ENCODE data around the gene CPNE8. TPM values are rescaled to one million over a fixed set of nuclear protein-coding genes. Genes with fewer than 3 reads are reported as not detected.

Gene CPNE8
- total RNA-seq, 1 experiment from 2014 or later, result not detected

DNA sequence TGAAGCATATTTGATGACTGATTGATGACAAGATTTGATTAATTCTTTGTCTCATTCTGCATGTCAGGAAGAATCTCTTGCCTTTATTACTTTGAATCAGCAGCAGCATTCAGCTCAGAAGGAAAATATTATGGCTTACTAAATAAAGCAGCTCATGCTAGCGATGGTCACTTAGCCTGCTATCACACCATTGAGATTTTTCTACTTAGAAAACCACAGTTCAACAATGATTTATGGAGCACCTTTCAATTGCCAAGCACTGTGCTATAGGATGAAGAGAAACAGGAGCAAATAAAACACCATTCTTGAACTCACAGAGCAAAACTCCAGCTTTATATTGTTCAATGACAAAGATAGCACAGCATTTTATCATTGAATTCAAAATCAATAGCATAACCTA lies 197.7 kb downstream of the CPNE8 start:
- no peak overlapping the region for H3K9ac ChIP-seq (ENCODE audit: low read length)
- DNase-seq, result no peak
- H3K79me2 ChIP-seq (ENCODE audit: low read length), result no peaks in the 10 kb centered on the region
- no peaks in the 10 kb centered on the region for H3K27me3 ChIP-seq (ENCODE audit: low read length)
- no peak overlapping the region for H3K27ac ChIP-seq (ENCODE audit: low read length)
- H3K4me2 ChIP-seq (ENCODE audit: low read depth, low read length, poor library complexity, severe bottlenecking), result no peak overlapping the region
- H2AFZ ChIP-seq (ENCODE audit: low read length), result no peak overlapping the region
- H3K9me2 ChIP-seq (replicated peaks; ENCODE audit: insufficient read depth, low read length), result no peaks in the 10 kb centered on the region
- H4K20me1 ChIP-seq (ENCODE audit: insufficient read depth, low read depth, low read length), result no peaks in the 10 kb centered on the region
- H3K4me1 ChIP-seq (ENCODE audit: low read length), result no peaks in the 10 kb centered on the region
- H3K9me3 ChIP-seq (ENCODE audit: low read length), result peaks cover 10% of the 10 kb centered on the region; the same call in 1 of the 2 replicates
- H3K4me3 ChIP-seq (ENCODE audit: low read length), result no peak overlapping the region
- no peaks in the 10 kb centered on the region for H3K36me3 ChIP-seq (ENCODE audit: insufficient read depth, low read length)

DNA sequence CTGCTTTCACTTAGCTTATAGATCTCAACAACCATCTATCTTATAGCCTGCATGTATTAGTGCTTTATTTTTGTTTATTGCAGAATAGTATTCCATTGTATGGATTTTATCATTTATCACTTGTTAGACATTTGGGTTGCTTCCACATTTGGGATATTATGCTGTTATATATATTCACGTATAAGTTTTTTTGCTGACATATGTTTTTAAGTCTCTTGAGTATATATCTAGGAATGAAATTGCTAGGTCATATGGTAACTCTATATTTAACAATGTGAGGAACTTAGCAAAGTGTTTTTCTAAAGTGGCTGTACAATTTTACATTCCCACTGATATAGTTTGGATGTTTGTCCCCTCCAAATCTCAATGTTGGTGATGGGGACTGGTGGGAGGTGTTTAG lies 208.1 kb downstream of the CPNE8 start:
- no peak for DNase-seq
- H3K4me3 ChIP-seq (ENCODE audit: low read length), result no peak overlapping the region
- H3K4me1 ChIP-seq (ENCODE audit: low read length), result no peaks in the 10 kb centered on the region
- H2AFZ ChIP-seq (ENCODE audit: low read length), result no peak overlapping the region
- H3K36me3 ChIP-seq (ENCODE audit: insufficient read depth, low read length), result no peaks in the 10 kb centered on the region
- no peaks in the 10 kb centered on the region for H3K79me2 ChIP-seq (ENCODE audit: low read length)
- H3K27ac ChIP-seq (ENCODE audit: low read length), result no peak overlapping the region
- H3K9ac ChIP-seq (ENCODE audit: low read length), result no peak overlapping the region
- no peaks in the 10 kb centered on the region for H3K27me3 ChIP-seq (ENCODE audit: low read length)
- no peaks in the 10 kb centered on the region for H4K20me1 ChIP-seq (ENCODE audit: insufficient read depth, low read depth, low read length)
- no peaks in the 10 kb centered on the region for H3K9me2 ChIP-seq (replicated peaks; ENCODE audit: insufficient read depth, low read length)
- H3K4me2 ChIP-seq (ENCODE audit: low read depth, low read length, poor library complexity, severe bottlenecking), result no peak overlapping the region
- peaks cover 23% of the 10 kb centered on the region for H3K9me3 ChIP-seq (ENCODE audit: low read length)

DNA sequence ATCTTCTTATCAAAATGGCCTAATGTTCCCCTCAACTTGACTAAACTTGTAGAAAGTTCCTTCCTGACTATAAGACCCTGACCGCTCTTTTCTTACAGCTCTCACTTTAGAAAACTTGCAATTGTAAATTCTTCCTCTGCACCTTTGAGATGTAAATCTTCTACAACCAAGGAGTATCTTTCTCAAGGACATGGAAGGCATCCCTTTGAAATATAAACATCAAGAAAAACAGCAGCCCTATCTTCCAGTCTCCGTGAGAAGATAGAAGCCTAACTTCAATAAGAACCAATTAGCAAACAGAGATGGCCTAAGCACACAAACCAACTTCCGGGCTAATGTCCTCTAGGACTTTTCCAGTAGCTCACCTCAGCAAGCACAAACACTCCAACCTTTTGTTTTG lies 210.3 kb downstream of the CPNE8 start:
- no peaks in the 10 kb centered on the region for H3K36me3 ChIP-seq (ENCODE audit: insufficient read depth, low read length)
- no peaks in the 10 kb centered on the region for H3K4me1 ChIP-seq (ENCODE audit: low read length)
- no peaks in the 10 kb centered on the region for H3K27me3 ChIP-seq (ENCODE audit: low read length)
- no peak overlapping the region for H2AFZ ChIP-seq (ENCODE audit: low read length)
- H3K27ac ChIP-seq (ENCODE audit: low read length), result no peak overlapping the region
- H3K4me2 ChIP-seq (ENCODE audit: low read depth, low read length, poor library complexity, severe bottlenecking), result no peak overlapping the region
- no peaks in the 10 kb centered on the region for H3K9me2 ChIP-seq (replicated peaks; ENCODE audit: insufficient read depth, low read length)
- no peak overlapping the region for H3K9ac ChIP-seq (ENCODE audit: low read length)
- H3K79me2 ChIP-seq (ENCODE audit: low read length), result no peaks in the 10 kb centered on the region
- H3K9me3 ChIP-seq (ENCODE audit: low read length), result peaks cover 20% of the 10 kb centered on the region
- no peak overlapping the region for H3K4me3 ChIP-seq (ENCODE audit: low read length)
- DNase-seq, result no peak
- no peaks in the 10 kb centered on the region for H4K20me1 ChIP-seq (ENCODE audit: insufficient read depth, low read depth, low read length)

DNA sequence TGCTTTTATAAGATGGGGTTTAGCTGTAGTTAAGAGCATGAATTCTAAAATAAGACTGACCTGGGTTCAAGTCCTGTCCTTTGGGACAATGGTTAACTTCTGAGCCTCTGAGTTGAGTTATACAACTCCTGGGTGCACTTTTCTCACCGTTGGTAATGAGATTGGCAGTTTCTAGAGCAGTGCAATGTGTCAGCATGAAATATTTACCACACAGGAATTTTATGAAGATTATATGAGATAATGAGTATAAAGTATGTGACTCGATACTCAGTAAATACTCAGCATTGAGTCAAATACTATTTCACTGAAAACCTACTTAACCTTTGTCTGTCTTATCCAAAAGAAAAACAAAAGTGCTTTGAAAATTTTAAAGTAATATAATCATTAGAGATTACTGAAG lies 214.2 kb downstream of the CPNE8 start:
- H3K9ac ChIP-seq (ENCODE audit: low read length), result no peak overlapping the region
- H4K20me1 ChIP-seq (ENCODE audit: insufficient read depth, low read depth, low read length), result no peaks in the 10 kb centered on the region
- no peaks in the 10 kb centered on the region for H3K79me2 ChIP-seq (ENCODE audit: low read length)
- peaks cover 12% of the 10 kb centered on the region; the same call in 1 of the 2 replicates for H3K9me3 ChIP-seq (ENCODE audit: low read length)
- H3K4me2 ChIP-seq (ENCODE audit: low read depth, low read length, poor library complexity, severe bottlenecking), result no peak overlapping the region
- no peak overlapping the region for H2AFZ ChIP-seq (ENCODE audit: low read length)
- no peaks in the 10 kb centered on the region for H3K27me3 ChIP-seq (ENCODE audit: low read length)
- no peaks in the 10 kb centered on the region for H3K36me3 ChIP-seq (ENCODE audit: insufficient read depth, low read length)
- no peaks in the 10 kb centered on the region for H3K9me2 ChIP-seq (replicated peaks; ENCODE audit: insufficient read depth, low read length)
- no peak overlapping the region for H3K4me3 ChIP-seq (ENCODE audit: low read length)
- H3K27ac ChIP-seq (ENCODE audit: low read length), result no peak overlapping the region
- no peak for DNase-seq
- no peaks in the 10 kb centered on the region for H3K4me1 ChIP-seq (ENCODE audit: low read length)

DNA sequence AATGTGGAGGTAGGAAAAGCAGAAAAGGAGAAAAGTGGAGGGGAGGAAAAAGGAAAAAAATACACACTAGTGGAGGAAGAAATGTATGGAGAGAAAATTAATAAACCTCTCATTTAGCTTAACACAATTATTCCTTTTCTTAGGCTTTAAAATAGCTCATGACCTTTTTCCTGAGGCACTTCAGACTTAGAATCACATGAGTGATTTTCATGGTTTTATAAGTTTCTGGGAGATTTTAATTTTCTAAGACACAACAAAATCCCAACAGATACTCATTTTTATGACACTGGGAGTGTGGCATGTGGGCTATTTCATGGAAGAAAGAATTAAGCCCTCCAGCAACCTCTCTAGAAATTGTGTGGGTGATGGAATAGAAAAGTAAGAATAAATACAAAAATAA lies 214.7 kb downstream of the CPNE8 start:
- Histone ChIP-seq H4K20me1 (ENCODE audit: insufficient read depth, low read depth, low read length) (no peaks in the 10 kb centered on the region), H3K27me3 (ENCODE audit: low read length) (no peaks in the 10 kb centered on the region), H3K4me3 (ENCODE audit: low read length) (no peak overlapping the region), H2AFZ (ENCODE audit: low read length) (no peak overlapping the region), H3K36me3 (ENCODE audit: insufficient read depth, low read length) (no peaks in the 10 kb centered on the region), H3K9me2 (replicated peaks; ENCODE audit: insufficient read depth, low read length) (no peaks in the 10 kb centered on the region), H3K9ac (ENCODE audit: low read length) (no peak overlapping the region), H3K4me1 (ENCODE audit: low read length) (no peaks in the 10 kb centered on the region), H3K9me3 (ENCODE audit: low read length) (peaks cover 12% of the 10 kb centered on the region; the same call in 1 of the 2 replicates), H3K27ac (ENCODE audit: low read length) (no peak overlapping the region), H3K79me2 (ENCODE audit: low read length) (no peaks in the 10 kb centered on the region), H3K4me2 (ENCODE audit: low read depth, low read length, poor library complexity, severe bottlenecking) (no peak overlapping the region)
- no peak for DNase-seq

DNA sequence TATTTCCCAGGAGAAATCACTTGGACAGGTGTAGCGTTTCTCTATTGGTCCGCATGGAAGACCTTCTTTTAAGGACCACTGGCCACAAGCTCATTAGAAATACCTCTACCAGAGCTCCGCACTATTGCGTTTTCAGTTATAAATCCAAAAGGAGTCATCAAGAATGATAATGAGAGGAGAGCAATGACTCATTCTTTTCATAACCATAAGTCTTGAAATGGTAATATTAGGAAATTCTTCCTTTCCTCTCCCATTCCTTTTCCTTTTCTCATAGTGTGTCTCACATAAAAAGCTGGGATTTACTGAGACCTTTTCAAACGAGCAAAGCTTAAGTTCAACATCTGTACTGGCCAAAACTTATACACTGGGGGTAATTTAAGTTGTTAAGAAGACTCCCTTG lies 215.7 kb downstream of the CPNE8 start:
- H3K27ac ChIP-seq (ENCODE audit: low read length), result no peak overlapping the region
- no peak overlapping the region for H3K9ac ChIP-seq (ENCODE audit: low read length)
- no peak overlapping the region for H3K4me3 ChIP-seq (ENCODE audit: low read length)
- H3K79me2 ChIP-seq (ENCODE audit: low read length), result no peaks in the 10 kb centered on the region
- H3K4me2 ChIP-seq (ENCODE audit: low read depth, low read length, poor library complexity, severe bottlenecking), result no peak overlapping the region
- no peaks in the 10 kb centered on the region for H4K20me1 ChIP-seq (ENCODE audit: insufficient read depth, low read depth, low read length)
- no peaks in the 10 kb centered on the region for H3K9me2 ChIP-seq (replicated peaks; ENCODE audit: insufficient read depth, low read length)
- DNase-seq, result no peak
- H3K27me3 ChIP-seq (ENCODE audit: low read length), result no peaks in the 10 kb centered on the region
- no peaks in the 10 kb centered on the region for H3K4me1 ChIP-seq (ENCODE audit: low read length)
- no peaks in the 10 kb centered on the region for H3K36me3 ChIP-seq (ENCODE audit: insufficient read depth, low read length)
- peaks cover 12% of the 10 kb centered on the region; the same call in 1 of the 2 replicates for H3K9me3 ChIP-seq (ENCODE audit: low read length)
- no peak overlapping the region for H2AFZ ChIP-seq (ENCODE audit: low read length)

DNA sequence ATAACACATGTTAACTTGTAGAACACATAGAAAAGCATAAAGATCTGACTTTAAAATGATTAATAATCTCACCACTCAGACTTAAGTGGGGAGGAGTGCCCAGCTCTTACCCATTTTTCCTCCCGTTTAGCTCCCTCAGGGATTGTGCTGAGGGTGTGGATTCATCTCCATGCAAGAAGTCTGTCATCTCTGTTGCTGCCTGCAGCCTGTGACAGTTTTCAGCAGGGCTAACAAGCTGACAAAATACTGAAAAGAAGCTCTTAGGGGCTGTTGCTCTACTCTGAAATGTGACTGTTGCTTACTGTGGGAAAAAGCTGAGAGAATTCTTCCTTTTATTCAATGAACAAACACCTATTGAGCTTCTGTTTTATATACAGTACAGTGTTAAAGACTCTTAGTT lies 216.2 kb downstream of the CPNE8 start:
- no peak overlapping the region for H2AFZ ChIP-seq (ENCODE audit: low read length)
- no peak overlapping the region for H3K9ac ChIP-seq (ENCODE audit: low read length)
- H3K4me1 ChIP-seq (ENCODE audit: low read length), result no peaks in the 10 kb centered on the region
- peaks cover 12% of the 10 kb centered on the region; the same call in 1 of the 2 replicates for H3K9me3 ChIP-seq (ENCODE audit: low read length)
- no peak overlapping the region for H3K27ac ChIP-seq (ENCODE audit: low read length)
- H3K4me2 ChIP-seq (ENCODE audit: low read depth, low read length, poor library complexity, severe bottlenecking), result no peak overlapping the region
- no peaks in the 10 kb centered on the region for H3K36me3 ChIP-seq (ENCODE audit: insufficient read depth, low read length)
- H3K4me3 ChIP-seq (ENCODE audit: low read length), result no peak overlapping the region
- H3K79me2 ChIP-seq (ENCODE audit: low read length), result no peaks in the 10 kb centered on the region
- H3K27me3 ChIP-seq (ENCODE audit: low read length), result no peaks in the 10 kb centered on the region
- no peaks in the 10 kb centered on the region for H3K9me2 ChIP-seq (replicated peaks; ENCODE audit: insufficient read depth, low read length)
- DNase-seq, result no peak
- H4K20me1 ChIP-seq (ENCODE audit: insufficient read depth, low read depth, low read length), result no peaks in the 10 kb centered on the region

DNA sequence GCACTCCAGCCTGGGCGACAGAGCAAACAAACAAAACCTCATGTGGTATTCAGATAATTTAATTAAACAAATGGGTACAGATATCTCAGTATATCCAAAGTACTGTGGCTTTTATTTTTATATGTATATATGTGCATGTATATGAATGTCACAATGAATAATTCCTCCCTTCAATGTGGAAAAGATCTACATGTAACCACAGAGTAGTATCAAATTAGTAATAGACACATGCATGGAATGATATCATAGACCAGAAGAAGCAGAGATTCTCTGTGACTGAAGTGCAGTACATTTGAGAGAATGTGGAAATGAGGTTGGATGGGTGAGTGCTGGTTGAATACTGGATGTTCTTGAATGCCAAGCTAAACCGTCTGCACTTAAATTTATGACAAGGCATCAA lies 222.9 kb downstream of the CPNE8 start:
- no peak for DNase-seq
- no peak overlapping the region for H3K4me3 ChIP-seq (ENCODE audit: low read length)
- no peaks in the 10 kb centered on the region for H3K27me3 ChIP-seq (ENCODE audit: low read length)
- H2AFZ ChIP-seq (ENCODE audit: low read length), result no peak overlapping the region
- no peaks in the 10 kb centered on the region for H3K79me2 ChIP-seq (ENCODE audit: low read length)
- no peaks in the 10 kb centered on the region for H4K20me1 ChIP-seq (ENCODE audit: insufficient read depth, low read depth, low read length)
- no peaks in the 10 kb centered on the region for H3K4me1 ChIP-seq (ENCODE audit: low read length)
- no peaks in the 10 kb centered on the region for H3K36me3 ChIP-seq (ENCODE audit: insufficient read depth, low read length)
- H3K27ac ChIP-seq (ENCODE audit: low read length), result no peak overlapping the region
- no peak overlapping the region for H3K9ac ChIP-seq (ENCODE audit: low read length)
- H3K9me2 ChIP-seq (replicated peaks; ENCODE audit: insufficient read depth, low read length), result no peaks in the 10 kb centered on the region
- peaks cover 10% of the 10 kb centered on the region; the same call in 1 of the 2 replicates for H3K9me3 ChIP-seq (ENCODE audit: low read length)
- no peak overlapping the region for H3K4me2 ChIP-seq (ENCODE audit: low read depth, low read length, poor library complexity, severe bottlenecking)

DNA sequence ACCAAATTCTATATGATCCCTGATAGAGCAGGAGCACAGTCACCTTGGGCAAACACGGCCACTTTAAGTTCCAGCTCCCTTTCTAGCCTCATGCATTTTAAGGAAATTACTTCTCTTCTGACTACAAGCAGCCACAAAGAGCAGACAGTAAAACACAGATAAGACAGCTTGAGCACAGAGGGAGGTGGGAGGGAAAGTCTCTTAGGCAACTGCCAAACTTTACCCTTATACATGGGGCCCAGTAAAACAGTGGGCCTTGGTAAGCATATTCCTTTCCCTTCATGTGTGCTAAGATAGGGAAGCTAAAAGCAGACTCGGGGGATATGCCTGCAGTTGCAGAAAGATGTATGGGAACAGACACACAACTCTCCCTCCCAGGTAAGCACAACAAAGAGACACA lies 235.9 kb downstream of the CPNE8 start:
- no peak overlapping the region for H3K27ac ChIP-seq (ENCODE audit: low read length)
- H3K9me2 ChIP-seq (replicated peaks; ENCODE audit: insufficient read depth, low read length), result no peaks in the 10 kb centered on the region
- H3K4me3 ChIP-seq (ENCODE audit: low read length), result no peak overlapping the region
- H3K27me3 ChIP-seq (ENCODE audit: low read length), result no peaks in the 10 kb centered on the region
- no peak overlapping the region for H3K9ac ChIP-seq (ENCODE audit: low read length)
- H3K9me3 ChIP-seq (ENCODE audit: low read length), result peaks cover 3% of the 10 kb centered on the region
- no peak for DNase-seq
- no peak overlapping the region for H3K4me2 ChIP-seq (ENCODE audit: low read depth, low read length, poor library complexity, severe bottlenecking)
- no peaks in the 10 kb centered on the region for H3K79me2 ChIP-seq (ENCODE audit: low read length)
- no peaks in the 10 kb centered on the region for H3K4me1 ChIP-seq (ENCODE audit: low read length)
- H3K36me3 ChIP-seq (ENCODE audit: insufficient read depth, low read length), result no peaks in the 10 kb centered on the region
- no peak overlapping the region for H2AFZ ChIP-seq (ENCODE audit: low read length)
- no peaks in the 10 kb centered on the region for H4K20me1 ChIP-seq (ENCODE audit: insufficient read depth, low read depth, low read length)
